ENCODE data around the gene PIGS.
"Not testable (repeated sequence)": the region's sequence is repeated elsewhere in the genome, so short reads cannot be mapped to it uniquely, and the experiment has no call there.

The PIGS gene

DNA sequence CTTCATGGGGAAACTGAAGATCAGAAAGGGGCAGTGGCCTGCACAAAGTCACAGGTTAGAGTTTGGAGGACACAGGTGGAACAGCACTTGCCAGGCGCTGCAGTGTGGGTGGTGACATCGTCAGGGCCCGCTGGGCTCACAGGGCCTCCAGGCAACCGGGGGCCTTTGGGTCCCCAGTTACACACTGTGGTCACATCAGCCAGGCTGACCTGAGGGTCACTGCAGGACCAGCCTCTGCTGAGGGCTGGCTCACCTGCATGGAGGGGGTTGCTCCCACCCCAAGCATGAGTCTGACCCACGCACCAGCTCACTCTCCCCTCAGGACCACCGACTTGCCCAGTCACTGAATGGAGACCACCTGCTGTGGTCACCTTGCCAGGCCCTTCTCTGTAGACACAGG is 48.1 kb downstream of the PIGS start:
- Histone ChIP-seq H3F3A (ENCODE audit: insufficient read depth, low read length) (no peaks in the 10 kb centered on the region), H2AFZ (ENCODE audit: low read length) (no peak overlapping the region), H3K4me3 (ENCODE audit: low read depth, low read length, poor library complexity, severe bottlenecking) (no peak overlapping the region), H3K9me2 (ENCODE audit: low read depth, low read length) (no peaks in the 10 kb centered on the region), H3K36me3 (ENCODE audit: insufficient read depth, low read length) (no peaks in the 10 kb centered on the region), H3K27me3 (ENCODE audit: insufficient read depth, low read length) (peaks cover 6% of the 10 kb centered on the region; the same call in 1 of the 2 replicates), H3K27ac (ENCODE audit: low read depth, low read length, poor library complexity, severe bottlenecking) (no peak overlapping the region), H3K9ac (ENCODE audit: low read length) (no peak overlapping the region), H3K9me3 (ENCODE audit: low read length) (no peaks in the 10 kb centered on the region), H3K4me2 (ENCODE audit: low read length) (no peak overlapping the region), H3K4me1 (ENCODE audit: insufficient read depth, low read length, severe bottlenecking) (no peaks in the 10 kb centered on the region), H4K20me1 (ENCODE audit: insufficient read depth, low read length) (no peaks in the 10 kb centered on the region), H3K79me2 (ENCODE audit: insufficient read depth, low read length) (no peaks in the 10 kb centered on the region)
- TF ChIP-seq, protein P1, sequence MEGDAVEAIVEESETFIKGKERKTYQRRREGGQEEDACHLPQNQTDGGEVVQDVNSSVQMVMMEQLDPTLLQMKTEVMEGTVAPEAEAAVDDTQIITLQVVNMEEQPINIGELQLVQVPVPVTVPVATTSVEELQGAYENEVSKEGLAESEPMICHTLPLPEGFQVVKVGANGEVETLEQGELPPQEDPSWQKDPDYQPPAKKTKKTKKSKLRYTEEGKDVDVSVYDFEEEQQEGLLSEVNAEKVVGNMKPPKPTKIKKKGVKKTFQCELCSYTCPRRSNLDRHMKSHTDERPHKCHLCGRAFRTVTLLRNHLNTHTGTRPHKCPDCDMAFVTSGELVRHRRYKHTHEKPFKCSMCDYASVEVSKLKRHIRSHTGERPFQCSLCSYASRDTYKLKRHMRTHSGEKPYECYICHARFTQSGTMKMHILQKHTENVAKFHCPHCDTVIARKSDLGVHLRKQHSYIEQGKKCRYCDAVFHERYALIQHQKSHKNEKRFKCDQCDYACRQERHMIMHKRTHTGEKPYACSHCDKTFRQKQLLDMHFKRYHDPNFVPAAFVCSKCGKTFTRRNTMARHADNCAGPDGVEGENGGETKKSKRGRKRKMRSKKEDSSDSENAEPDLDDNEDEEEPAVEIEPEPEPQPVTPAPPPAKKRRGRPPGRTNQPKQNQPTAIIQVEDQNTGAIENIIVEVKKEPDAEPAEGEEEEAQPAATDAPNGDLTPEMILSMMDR (IDR thresholded peaks at IDR 0.05; ENCODE audit: low read length) = no peak
- no peak for TF ChIP-seq EZH2 (IDR thresholded peaks at IDR 0.05; ENCODE audit: borderline replicate concordance, low read length)

DNA sequence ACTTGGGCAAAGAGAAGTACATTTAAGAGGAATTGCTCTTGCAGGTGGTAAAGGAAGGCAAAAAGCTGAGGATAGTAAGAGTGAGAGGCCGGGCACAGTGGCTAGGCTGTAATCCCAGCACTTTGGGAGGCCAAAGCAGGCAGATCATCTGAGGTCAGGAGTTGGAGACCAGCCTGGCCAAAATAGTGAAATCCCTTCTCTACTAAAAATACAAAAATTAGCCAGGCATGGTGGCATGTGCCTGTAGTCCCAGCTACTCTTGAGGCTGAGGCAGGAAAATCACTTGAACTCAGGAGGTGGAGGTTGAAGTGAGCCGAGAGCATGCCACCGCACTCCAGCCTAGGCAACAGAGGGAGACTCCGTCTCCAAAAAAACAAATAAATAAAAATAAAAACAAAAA is 49.0 kb downstream of the PIGS start:
- not testable (repeated sequence) for H3K4me3 ChIP-seq (ENCODE audit: low read depth, low read length, poor library complexity, severe bottlenecking); H3K9me3 ChIP-seq (ENCODE audit: low read length); H3K79me2 ChIP-seq (ENCODE audit: insufficient read depth, low read length); H3K36me3 ChIP-seq (ENCODE audit: insufficient read depth, low read length); H3K27me3 ChIP-seq (ENCODE audit: insufficient read depth, low read length); H3K9ac ChIP-seq (ENCODE audit: low read length); H3K4me1 ChIP-seq (ENCODE audit: insufficient read depth, low read length, severe bottlenecking); H4K20me1 ChIP-seq (ENCODE audit: insufficient read depth, low read length); H3K9me2 ChIP-seq (ENCODE audit: low read depth, low read length); H3K4me2 ChIP-seq (ENCODE audit: low read length); H2AFZ ChIP-seq (ENCODE audit: low read length); H3F3A ChIP-seq (ENCODE audit: insufficient read depth, low read length); H3K27ac ChIP-seq (ENCODE audit: low read depth, low read length, poor library complexity, severe bottlenecking)

DNA sequence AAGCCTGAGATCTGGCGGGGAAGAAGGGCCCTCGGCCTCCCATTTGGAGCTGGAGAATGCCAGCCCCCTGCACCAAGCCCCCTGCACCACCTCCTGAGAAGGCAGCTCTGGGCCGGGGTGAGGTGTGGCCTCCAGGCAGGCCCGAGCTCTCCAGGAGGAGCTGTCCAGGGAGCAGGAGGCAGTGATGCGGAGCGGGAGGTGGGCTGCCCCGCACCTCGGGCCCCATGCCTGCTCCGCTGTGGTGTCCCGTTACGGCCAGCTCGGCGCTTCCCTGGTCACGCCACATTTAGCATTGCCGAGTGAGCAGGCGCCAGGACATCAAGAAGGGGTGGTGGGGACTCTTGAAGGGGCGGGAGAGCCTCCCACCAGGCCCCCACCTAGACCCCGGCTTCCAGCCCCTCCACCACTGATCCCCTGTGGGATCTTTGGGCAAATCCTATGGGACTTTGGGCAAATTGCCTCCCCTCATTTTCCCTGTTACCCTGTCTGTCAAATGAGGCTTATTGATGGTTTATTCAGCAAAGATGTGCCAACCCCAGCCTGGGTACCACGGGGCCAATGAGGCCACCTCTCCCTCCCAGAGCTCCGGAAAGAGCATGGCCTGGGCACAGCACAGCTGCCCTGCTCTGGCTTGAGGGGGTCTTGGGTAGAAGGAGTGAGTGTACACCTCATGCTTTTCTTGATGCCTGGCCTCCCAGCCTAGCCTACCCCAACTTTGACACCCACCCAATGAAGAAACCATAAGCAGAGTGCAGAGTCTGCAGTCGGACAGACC is 49.8 kb downstream of the PIGS start:
- H3K4me2 ChIP-seq (ENCODE audit: low read length) = no peak overlapping the region
- no peaks in the 10 kb centered on the region for H3K79me2 ChIP-seq (ENCODE audit: insufficient read depth, low read length)
- H3K27me3 ChIP-seq (ENCODE audit: insufficient read depth, low read length) = peaks cover 6% of the 10 kb centered on the region; the same call in 1 of the 2 replicates
- no peaks in the 10 kb centered on the region for H3K9me3 ChIP-seq (ENCODE audit: low read length)
- no peaks in the 10 kb centered on the region for H3K9me2 ChIP-seq (ENCODE audit: low read depth, low read length)
- H3K4me1 ChIP-seq (ENCODE audit: insufficient read depth, low read length, severe bottlenecking) = no peaks in the 10 kb centered on the region
- no peak overlapping the region for H3K27ac ChIP-seq (ENCODE audit: low read depth, low read length, poor library complexity, severe bottlenecking)
- TF ChIP-seq EZH2 (IDR thresholded peaks at IDR 0.05; ENCODE audit: borderline replicate concordance, low read length) = no peak
- TF ChIP-seq, protein P1 (IDR thresholded peaks at IDR 0.05; ENCODE audit: low read length) = no peak
- no peak overlapping the region for H3K9ac ChIP-seq (ENCODE audit: low read length)
- no peaks in the 10 kb centered on the region for H4K20me1 ChIP-seq (ENCODE audit: insufficient read depth, low read length)
- H3K36me3 ChIP-seq (ENCODE audit: insufficient read depth, low read length) = no peaks in the 10 kb centered on the region
- no peak overlapping the region for H3K4me3 ChIP-seq (ENCODE audit: low read depth, low read length, poor library complexity, severe bottlenecking)
- no peak overlapping the region for H2AFZ ChIP-seq (ENCODE audit: low read length)
- no peaks in the 10 kb centered on the region for H3F3A ChIP-seq (ENCODE audit: insufficient read depth, low read length)

DNA sequence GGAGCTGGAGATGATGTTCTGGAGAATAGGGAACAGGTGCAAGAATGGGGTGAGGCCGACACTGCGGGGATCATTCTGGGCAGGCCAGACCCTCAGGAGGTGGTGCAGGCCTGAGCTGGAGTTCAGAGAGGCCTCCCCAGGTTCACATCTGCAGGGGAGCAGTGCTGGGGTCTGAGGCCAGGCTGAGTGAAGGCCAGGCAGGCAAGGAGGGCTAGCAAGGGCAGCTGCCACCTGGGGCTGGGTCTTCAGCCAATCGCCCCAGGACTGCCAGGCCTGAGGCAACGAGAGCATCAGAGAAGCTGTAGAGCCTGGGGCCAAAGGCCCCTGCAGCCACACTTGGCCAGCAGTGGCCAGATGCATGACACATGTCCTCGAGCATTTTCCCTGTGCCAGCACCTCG is 50.6 kb downstream of the PIGS start:
- Histone ChIP-seq H3K4me1 (ENCODE audit: insufficient read depth, low read length, severe bottlenecking) (no peaks in the 10 kb centered on the region), H3K27ac (ENCODE audit: low read depth, low read length, poor library complexity, severe bottlenecking) (no peak overlapping the region), H3K9me2 (ENCODE audit: low read depth, low read length) (no peaks in the 10 kb centered on the region), H3K79me2 (ENCODE audit: insufficient read depth, low read length) (no peaks in the 10 kb centered on the region), H3K27me3 (ENCODE audit: insufficient read depth, low read length) (peaks cover 6% of the 10 kb centered on the region; the same call in 1 of the 2 replicates), H2AFZ (ENCODE audit: low read length) (no peak overlapping the region), H3K9me3 (ENCODE audit: low read length) (no peaks in the 10 kb centered on the region), H4K20me1 (ENCODE audit: insufficient read depth, low read length) (no peaks in the 10 kb centered on the region), H3K4me2 (ENCODE audit: low read length) (no peak overlapping the region), H3K36me3 (ENCODE audit: insufficient read depth, low read length) (no peaks in the 10 kb centered on the region; the same call in 1 of the 2 replicates), H3K9ac (ENCODE audit: low read length) (no peak overlapping the region), H3K4me3 (ENCODE audit: low read depth, low read length, poor library complexity, severe bottlenecking) (no peak overlapping the region), H3F3A (ENCODE audit: insufficient read depth, low read length) (no peaks in the 10 kb centered on the region)
- no peak for TF ChIP-seq EZH2 (IDR thresholded peaks at IDR 0.05; ENCODE audit: borderline replicate concordance, low read length)
- TF ChIP-seq, protein P1 (IDR thresholded peaks at IDR 0.05; ENCODE audit: low read length) = no peak
